Activated naive CD4-positive, alpha-beta T cell treated with anti-CD3 and anti-CD28 coated beads for 36 hours (primary cell): ENCODE measurements around the gene HEATR1. TPM values are rescaled to one million over a fixed set of nuclear protein-coding genes. Genes with fewer than 3 reads are reported as not detected.

Experiments used
- CTCF ChIA-PET: fragments of 350-600 bp; sonication (Branson Sonifier 250); formaldehyde crosslinking; loops from one replicate; lab custom pipeline; 2021; ENCODE audit warnings: antibody characterized with exemption; lab: Charles Lee
- DNase-seq: peaks from one replicate; pipeline ENCODE4 v3.0.0-alpha.2; 2020
- H3K27ac Mint-ChIP-seq: one replicate; pipeline ENCODE4 v1.8.0; 2021; ENCODE audit warnings: mild to moderate bottlenecking, mixed read lengths
- H3K27me3 Mint-ChIP-seq: one replicate; pipeline ENCODE4 v1.8.0; 2021; ENCODE audit warnings: low read depth, mixed read lengths
- H3K36me3 Mint-ChIP-seq: one replicate; pipeline ENCODE4 v1.8.0; 2021; ENCODE audit warnings: low read depth, mixed read lengths
- H3K4me1 Mint-ChIP-seq: one replicate; pipeline ENCODE4 v1.8.0; 2021; ENCODE audit warnings: low read depth, mixed read lengths
- H3K4me3 Mint-ChIP-seq: one replicate; pipeline ENCODE4 v1.8.0; 2021; ENCODE audit warnings: mild to moderate bottlenecking, moderate library complexity, mixed read lengths
- H3K9me3 Mint-ChIP-seq: one replicate; pipeline ENCODE4 v1.8.0; 2021; ENCODE audit warnings: mixed read lengths
- intact Hi-C: fragments of 100-400 bp; cut with micrococcal nuclease; formaldehyde crosslinking; loops from one replicate; pipeline ENCODE4 v1.15.1; 2023
- total RNA-seq, 2 experiments: library from RNA; stranded (reverse); gene quantifications; one replicate each; pipeline ENCODE4 v1.2.3, GENCODE V29; 2021

Gene HEATR1
- total RNA-seq, 2 experiments from 2014 or later: 71.6 to 75.1 TPM

- H3K9me3 Mint-ChIP-seq: no peaks in the 10 kb centered on the region
- no peak for DNase-seq
- H3K4me1 Mint-ChIP-seq: peaks cover 5% of the 10 kb centered on the region
- intact Hi-C loops: no loop called here
- no peaks in the 10 kb centered on the region for H3K27me3 Mint-ChIP-seq
- H3K27ac Mint-ChIP-seq: peak overlapping the region; percentile 69
- CTCF ChIA-PET: interaction anchor here (0.6 kb wide), 1 partner anchor 34 kb away, joined by 3 read pairs; no protein-coding TSS in a partner anchor
- H3K36me3 Mint-ChIP-seq: peaks cover 58% of the 10 kb centered on the region
- no peak overlapping the region for H3K4me3 Mint-ChIP-seq
Observed at GRCh38 chr1:236550961-236551851, 53.1 kb downstream of the HEATR1 start.

GRCh38 chr1:236548452-236548851 is 55.9 kb downstream of the HEATR1 start:
- intact Hi-C loops: no loop called here
- H3K36me3 Mint-ChIP-seq: peaks cover 65% of the 10 kb centered on the region
- H3K9me3 Mint-ChIP-seq: no peaks in the 10 kb centered on the region
- H3K4me3 Mint-ChIP-seq: no peak overlapping the region
- no peaks in the 10 kb centered on the region for H3K27me3 Mint-ChIP-seq
- no peak for DNase-seq
- H3K4me1 Mint-ChIP-seq: peaks cover 15% of the 10 kb centered on the region
- peak overlapping the region; percentile 22 for H3K27ac Mint-ChIP-seq
- CTCF ChIA-PET: interaction anchor here (0.8 to 1.3 kb wide), 2 partner anchors 62 to 838 kb away, joined by 3 read pairs; no protein-coding TSS in a partner anchor

- H3K9me3 Mint-ChIP-seq: no peaks in the 10 kb centered on the region
- H3K27ac Mint-ChIP-seq: peak overlapping the region; percentile 82
- DNase-seq: no peak
- no peaks in the 10 kb centered on the region for H3K27me3 Mint-ChIP-seq
- intact Hi-C loops: no loop called here
- CTCF ChIA-PET: interaction anchor here (0.6 kb wide), 1 partner anchor 42 kb away, joined by 3 read pairs; no protein-coding TSS in a partner anchor
- peaks cover 62% of the 10 kb centered on the region for H3K36me3 Mint-ChIP-seq
- H3K4me1 Mint-ChIP-seq: peaks cover 15% of the 10 kb centered on the region
- H3K4me3 Mint-ChIP-seq: no peak overlapping the region
Observed at GRCh38 chr1:236545621-236546169, 58.6 kb downstream of the HEATR1 start.

GRCh38 chr1:236543065-236543669 is 61.1 kb downstream of the HEATR1 start:
- no peak for DNase-seq
- CTCF ChIA-PET: no interaction called here
- no peak overlapping the region for H3K4me3 Mint-ChIP-seq
- no peaks in the 10 kb centered on the region for H3K9me3 Mint-ChIP-seq
- H3K4me1 Mint-ChIP-seq: peaks cover 15% of the 10 kb centered on the region
- no peaks in the 10 kb centered on the region for H3K27me3 Mint-ChIP-seq
- H3K36me3 Mint-ChIP-seq: peaks cover 56% of the 10 kb centered on the region
- intact Hi-C loops: no loop called here
- H3K27ac Mint-ChIP-seq: no peak overlapping the region

GRCh38 chr1:236541710-236542109 is 62.6 kb downstream of the HEATR1 start:
- Mint-ChIP-seq H3K27me3 (no peaks in the 10 kb centered on the region), H3K27ac (no peak overlapping the region), H3K4me3 (no peak overlapping the region), H3K4me1 (peaks cover 15% of the 10 kb centered on the region), H3K36me3 (peaks cover 49% of the 10 kb centered on the region), H3K9me3 (no peaks in the 10 kb centered on the region)
- no peak for DNase-seq
- CTCF ChIA-PET: no interaction called here
- intact Hi-C loops: no loop called here

GRCh38 chr1:236540813-236541465 is 63.4 kb downstream of the HEATR1 start:
- H3K4me3 Mint-ChIP-seq: no peak overlapping the region
- no peak for DNase-seq
- CTCF ChIA-PET: no interaction called here
- peaks cover 45% of the 10 kb centered on the region for H3K36me3 Mint-ChIP-seq
- no peaks in the 10 kb centered on the region for H3K27me3 Mint-ChIP-seq
- H3K9me3 Mint-ChIP-seq: no peaks in the 10 kb centered on the region
- H3K27ac Mint-ChIP-seq: peak overlapping the region; percentile 2
- intact Hi-C loops: no loop called here
- peaks cover 7% of the 10 kb centered on the region for H3K4me1 Mint-ChIP-seq

GRCh38 chr1:236536540-236536939 is 67.8 kb downstream of the HEATR1 start:
- Mint-ChIP-seq H3K4me1 (peaks cover 29% of the 10 kb centered on the region), H3K27ac (no peak overlapping the region)
- DNase-seq: no peak

GRCh38 chr1:236535662-236536161 is 68.6 kb downstream of the HEATR1 start:
- no peaks in the 10 kb centered on the region for H3K9me3 Mint-ChIP-seq
- peaks cover 34% of the 10 kb centered on the region for H3K4me1 Mint-ChIP-seq
- CTCF ChIA-PET: interaction anchor here (0.6 to 0.8 kb wide), 2 partner anchors 11 to 38 kb away, joined by 4 to 5 read pairs; no protein-coding TSS in a partner anchor
- no peak overlapping the region for H3K4me3 Mint-ChIP-seq
- intact Hi-C loops: no loop called here
- H3K27me3 Mint-ChIP-seq: no peaks in the 10 kb centered on the region
- peak overlapping the region; percentile 25 for H3K27ac Mint-ChIP-seq
- H3K36me3 Mint-ChIP-seq: peaks cover 28% of the 10 kb centered on the region
- DNase-seq: no peak

More at GRCh38 chr1:236536540-236536939, 67.8 kb downstream of the HEATR1 start:
- CTCF ChIA-PET: no interaction called here
- intact Hi-C loops: no loop called here
- peaks cover 25% of the 10 kb centered on the region for H3K36me3 Mint-ChIP-seq
- no peaks in the 10 kb centered on the region for H3K27me3 Mint-ChIP-seq
- no peaks in the 10 kb centered on the region for H3K9me3 Mint-ChIP-seq
- H3K4me3 Mint-ChIP-seq: no peak overlapping the region

GRCh38 chr1:236535190-236535589 is 69.1 kb downstream of the HEATR1 start:
- H3K9me3 Mint-ChIP-seq: no peaks in the 10 kb centered on the region
- no peak overlapping the region for H3K27ac Mint-ChIP-seq
- intact Hi-C loops: no loop called here
- CTCF ChIA-PET: interaction anchor here (0.8 to 1.3 kb wide), 2 partner anchors 10 to 431 kb away, joined by 4 to 5 read pairs; no protein-coding TSS in a partner anchor
- DNase-seq: no peak
- H3K36me3 Mint-ChIP-seq: peaks cover 31% of the 10 kb centered on the region
- H3K4me1 Mint-ChIP-seq: peaks cover 38% of the 10 kb centered on the region
- H3K27me3 Mint-ChIP-seq: no peaks in the 10 kb centered on the region
- no peak overlapping the region for H3K4me3 Mint-ChIP-seq

- peak; percentile 64 for DNase-seq
- CTCF ChIA-PET: interaction anchor here (0.6 to 1.3 kb wide), 5 partner anchors 9 to 875 kb away, joined by 3 to 4 read pairs (median 3); no protein-coding TSS in a partner anchor
- peak overlapping the region; percentile 86 for H3K27ac Mint-ChIP-seq
- H3K36me3 Mint-ChIP-seq: peaks cover 30% of the 10 kb centered on the region
- intact Hi-C loops: loop anchor here (1.0 to 5.0 kb wide), 2 partner anchors 10 to 427 kb away; no protein-coding TSS in a partner anchor
- no peaks in the 10 kb centered on the region for H3K9me3 Mint-ChIP-seq
- H3K4me3 Mint-ChIP-seq: no peak overlapping the region
- H3K27me3 Mint-ChIP-seq: no peaks in the 10 kb centered on the region
- H3K4me1 Mint-ChIP-seq: peaks cover 41% of the 10 kb centered on the region
Observed at GRCh38 chr1:236534151-236534651, 70.1 kb downstream of the HEATR1 start.

GRCh38 chr1:236532850-236533249 is 71.5 kb downstream of the HEATR1 start:
- no peak for DNase-seq
- CTCF ChIA-PET: no interaction called here
- H3K4me1 Mint-ChIP-seq: peaks cover 44% of the 10 kb centered on the region
- H3K27ac Mint-ChIP-seq: peak overlapping the region; percentile 86
- intact Hi-C loops: loop anchor here (5.0 kb wide), 1 partner anchor 426 kb away; no protein-coding TSS in a partner anchor
- H3K4me3 Mint-ChIP-seq: no peak overlapping the region
- no peaks in the 10 kb centered on the region for H3K27me3 Mint-ChIP-seq
- H3K9me3 Mint-ChIP-seq: no peaks in the 10 kb centered on the region
- H3K36me3 Mint-ChIP-seq: peaks cover 28% of the 10 kb centered on the region
